ENCODE measurements around the gene EIF4E1B.
"Not testable (repeated sequence)": the region's sequence is repeated elsewhere in the genome, so short reads cannot be mapped to it uniquely, and the experiment has no call there.

Gene EIF4E1B

GRCh38 chr5:176629853-176630680 is at the start of gene EIF4E1B, which contains the start of gene SNCB:
TSS of gene EIF4E1B (plus strand) at chr5:176630675. CDS start at chr5:176642788, 12,113 bp downstream.
TSS of gene SNCB (minus strand) at chr5:176630534. CDS start at chr5:176629654, 880 bp downstream.
- DNase-seq = peak; percentile 38

GRCh38 chr5:176581361-176581760 is 49.1 kb upstream of the EIF4E1B start:
- no peak for DNase-seq

- DNase-seq = no peak
These were observed 47.4 kb upstream of the EIF4E1B start for GRCh38 chr5:176583076-176583475.

GRCh38 chr5:176587398-176587797 is 43.1 kb upstream of the EIF4E1B start:
- DNase-seq = no peak

GRCh38 chr5:176588297-176588696 is 42.2 kb upstream of the EIF4E1B start:
- no peak for DNase-seq

GRCh38 chr5:176589039-176589769 is 41.3 kb upstream of the EIF4E1B start:
- no peak for DNase-seq

GRCh38 chr5:176590035-176590717 is 40.3 kb upstream of the EIF4E1B start:
- no peak for DNase-seq

GRCh38 chr5:176591667-176592066 is 38.8 kb upstream of the EIF4E1B start:
- DNase-seq = not testable (repeated sequence)

GRCh38 chr5:176592573-176592972 is 37.9 kb upstream of the EIF4E1B start:
- no peak for DNase-seq

- DNase-seq = no peak
These were observed 37.1 kb upstream of the EIF4E1B start for GRCh38 chr5:176593273-176593869.

- no peak for DNase-seq
These were observed 35.9 kb upstream of the EIF4E1B start for GRCh38 chr5:176594554-176594953.

- no peak for DNase-seq
These were observed 35.0 kb upstream of the EIF4E1B start for GRCh38 chr5:176595386-176595943.

- no peak for DNase-seq
These were observed 34.3 kb upstream of the EIF4E1B start for GRCh38 chr5:176596069-176596644.

GRCh38 chr5:176596689-176597416 is 33.6 kb upstream of the EIF4E1B start:
- peak; percentile 78 for DNase-seq

- DNase-seq = no peak
These were observed 32.8 kb upstream of the EIF4E1B start for GRCh38 chr5:176597417-176598389.

- DNase-seq = not testable (repeated sequence)
These were observed 30.6 kb upstream of the EIF4E1B start for GRCh38 chr5:176599749-176600430.

GRCh38 chr5:176601901-176602482 is 28.5 kb upstream of the EIF4E1B start:
- DNase-seq = no peak

GRCh38 chr5:176603091-176603490 is 27.4 kb upstream of the EIF4E1B start:
- no peak for DNase-seq

- no peak for DNase-seq
These were observed 24.4 kb upstream of the EIF4E1B start for GRCh38 chr5:176606032-176606431.
